HG02763 (cell line): ENCODE measurements around the gene GRB14.
"Not testable (repeated sequence)": the region's sequence is repeated elsewhere in the genome, so short reads cannot be mapped to it uniquely, and the experiment has no call there.

Experiments
- ATAC-seq: cut with Tn5 transposase; IDR thresholded peaks from one replicate; pipeline ENCODE4 v1.9.1; 2021; ENCODE audit warnings: mild to moderate bottlenecking, moderate library complexity; ENCODE audit not compliant: unreplicated experiment

Gene GRB14

GRCh38 chr2:164496881-164497280, 124.4 kb downstream of the GRB14 start:
- ATAC-seq, result no peak

DNA sequence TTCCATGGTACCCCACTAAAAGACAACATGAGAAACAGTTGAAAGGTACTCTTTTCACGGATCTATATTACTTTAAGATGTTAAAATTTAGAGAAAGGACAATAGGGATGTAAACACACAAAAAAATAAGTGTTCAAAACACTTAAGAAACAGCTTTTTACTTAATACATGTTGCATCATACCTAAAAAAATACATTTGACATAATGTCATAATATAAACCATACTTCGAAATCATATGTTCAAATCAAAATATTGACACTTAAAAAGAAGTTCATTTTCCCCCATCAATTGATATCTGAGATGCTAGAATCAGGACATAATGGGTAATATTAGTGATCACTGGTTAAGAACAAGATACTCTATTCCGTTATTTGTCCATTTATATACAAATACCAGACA, 124.9 kb downstream of the GRB14 start:
- ATAC-seq, result no peak

GRCh38 chr2:164495491-164496223, 125.6 kb downstream of the GRB14 start:
- no peak for ATAC-seq

DNA sequence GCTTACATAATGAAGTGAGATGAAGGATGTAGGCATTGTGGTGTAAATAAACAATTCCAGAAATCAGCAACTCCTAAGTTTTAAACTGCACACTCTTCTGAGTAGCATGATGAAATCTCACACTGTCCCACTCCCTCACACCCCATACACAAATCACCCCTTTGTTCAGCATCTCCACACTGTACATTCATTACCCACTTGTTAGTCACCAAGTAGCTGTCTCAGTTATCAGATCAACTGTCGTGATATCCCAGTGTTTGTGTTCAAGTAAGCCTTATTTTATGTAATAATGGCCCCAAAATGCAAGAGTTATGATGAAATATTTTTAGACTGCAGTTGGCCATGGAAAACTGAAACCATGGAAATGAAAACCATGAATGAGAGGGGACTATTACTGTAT, 135.7 kb downstream of the GRB14 start:
- ATAC-seq, result no peak

DNA sequence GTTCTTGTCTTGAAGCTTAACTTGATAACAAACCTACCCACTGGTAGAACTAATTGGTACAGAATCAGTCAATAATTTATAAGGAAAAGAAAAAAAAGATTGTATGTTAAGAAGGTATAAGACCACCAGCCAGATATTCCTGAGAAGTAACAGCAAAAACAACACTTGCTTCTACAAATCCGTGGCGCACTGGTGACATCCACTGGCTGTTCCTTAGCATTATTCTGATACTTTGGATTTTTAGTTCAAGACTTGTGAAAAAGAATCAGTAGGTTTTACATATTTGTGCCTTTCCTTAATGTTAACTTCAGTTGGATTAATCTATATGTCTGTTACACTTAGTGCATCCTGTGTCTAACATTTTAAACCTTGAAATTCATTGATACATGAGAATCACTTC, 141.8 kb downstream of the GRB14 start:
- ATAC-seq, result no peak

- ATAC-seq, result no peak
Measured at GRCh38 chr2:164478205-164478604, 143.1 kb downstream of the GRB14 start.

- no peak for ATAC-seq
Measured at GRCh38 chr2:164474873-164475272, 146.4 kb downstream of the GRB14 start.

DNA sequence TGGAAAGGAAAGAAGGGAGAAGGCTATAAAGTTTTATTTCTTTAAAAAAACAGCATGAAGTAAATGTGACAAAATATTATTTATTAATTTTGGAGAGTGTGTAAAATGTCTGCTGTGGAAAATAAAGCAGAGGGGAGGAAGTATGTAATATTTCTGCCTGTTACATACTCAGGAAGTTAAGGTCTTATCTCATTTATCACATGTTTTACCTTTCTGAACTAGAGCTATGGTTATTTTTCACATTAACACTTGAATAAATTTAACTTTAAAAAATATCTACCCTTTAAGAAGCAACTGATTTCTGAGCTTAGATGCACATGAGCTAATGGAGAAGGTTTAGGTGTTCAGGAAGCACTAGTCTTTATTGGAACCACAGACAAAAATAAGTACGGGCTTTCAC, 148.3 kb downstream of the GRB14 start:
- no peak for ATAC-seq

- not testable (repeated sequence) for ATAC-seq
Measured at GRCh38 chr2:164465047-164465446, 156.2 kb downstream of the GRB14 start.

DNA sequence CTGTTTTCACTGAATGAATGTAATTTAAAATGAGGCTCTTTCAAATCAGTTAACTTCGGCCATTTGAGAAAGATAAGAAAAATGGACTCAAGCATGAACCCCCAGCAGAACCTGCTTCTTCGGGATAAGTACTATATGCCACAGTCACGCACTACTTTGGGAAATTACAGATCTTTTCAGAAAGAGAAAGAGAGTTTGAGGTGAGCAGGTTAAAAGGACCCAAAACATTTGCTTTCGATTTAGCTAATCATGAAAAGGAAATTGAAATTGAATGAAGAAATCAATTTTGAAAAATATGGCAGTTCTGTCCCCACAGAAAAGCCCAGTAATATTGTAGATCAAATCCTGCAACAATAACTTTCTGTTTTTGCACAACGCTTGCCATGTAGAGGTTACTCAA, 156.9 kb downstream of the GRB14 start:
- ATAC-seq, result no peak

- ATAC-seq, result no peak
Measured at GRCh38 chr2:164458792-164459191, 162.5 kb downstream of the GRB14 start.

- no peak for ATAC-seq
Measured at GRCh38 chr2:164457271-164457670, 164.0 kb downstream of the GRB14 start.

DNA sequence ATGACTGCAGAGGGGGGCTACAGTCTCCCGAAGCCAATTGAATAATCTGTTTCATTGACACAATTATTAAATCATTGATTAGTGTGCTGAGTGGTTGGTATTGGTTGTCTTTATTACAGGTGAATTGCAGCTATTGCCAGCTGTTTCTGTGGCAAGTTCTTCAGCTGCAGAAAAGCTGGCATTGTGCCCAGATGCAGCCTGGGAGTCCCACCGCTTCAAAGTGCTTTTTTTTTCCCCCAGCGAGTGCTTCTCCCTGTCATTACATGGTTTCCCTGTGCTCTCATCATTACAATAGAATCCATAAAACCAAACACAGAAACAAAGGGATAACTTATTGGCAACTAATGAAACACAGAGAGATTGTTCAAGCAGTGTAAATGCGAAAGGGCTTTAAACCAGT, 164.7 kb downstream of the GRB14 start:
- ATAC-seq, result no peak

- ATAC-seq, result no peak
Measured at GRCh38 chr2:164453656-164454305, 167.5 kb downstream of the GRB14 start.

GRCh38 chr2:164450278-164450677, 171.0 kb downstream of the GRB14 start:
- ATAC-seq, result no peak

DNA sequence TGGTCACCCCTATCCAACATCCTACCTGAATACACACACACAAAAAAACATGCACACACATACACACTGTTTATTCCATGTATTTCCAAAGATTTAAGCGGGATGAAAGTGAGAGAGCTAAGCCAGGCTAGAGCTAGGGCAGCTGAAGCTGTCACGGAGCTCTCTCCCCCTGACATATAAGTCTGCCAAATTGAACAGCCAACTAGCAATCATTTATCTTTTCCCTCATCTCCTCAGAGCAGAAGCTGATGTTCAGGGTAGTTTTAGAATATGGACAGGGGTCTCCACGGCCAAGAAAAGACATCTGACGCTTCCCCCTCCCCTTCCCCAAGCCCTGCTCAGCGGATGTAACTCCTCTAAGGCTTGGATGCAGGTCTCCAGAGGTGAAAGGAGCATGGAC, 171.6 kb downstream of the GRB14 start:
- no peak for ATAC-seq

- no peak for ATAC-seq
Measured at GRCh38 chr2:164447660-164448059, 173.6 kb downstream of the GRB14 start.
